GM13976 (cell line): Measurements from ENCODE around the gene TREML2.

ENCODE experiments used
- DNase-seq: peaks from one replicate; pipeline ENCODE4 v3.0.0; 2012; ENCODE audit warnings: low spot score
- in situ Hi-C: fragments of 300-500 bp; cut with MboI; formaldehyde crosslinking; loops from one replicate; pipeline ENCODE4 v1.12.0; 2022; ENCODE audit warnings: low sequenced_read_pairs, mixed read lengths, inconsistent platforms; ENCODE audit not compliant: unreplicated experiment
- TF ChIP-seq, protein P1 (sequence below): IDR thresholded peaks from 2 replicates; pipeline ENCODE4 v1.5.1; 2012; ENCODE audit warnings: borderline replicate concordance, mild to moderate bottlenecking; ENCODE audit not compliant: insufficient read depth; ENCODE audit errors: extremely low read depth, missing control alignments, control extremely low read depth

The TREML2 gene

DNA sequence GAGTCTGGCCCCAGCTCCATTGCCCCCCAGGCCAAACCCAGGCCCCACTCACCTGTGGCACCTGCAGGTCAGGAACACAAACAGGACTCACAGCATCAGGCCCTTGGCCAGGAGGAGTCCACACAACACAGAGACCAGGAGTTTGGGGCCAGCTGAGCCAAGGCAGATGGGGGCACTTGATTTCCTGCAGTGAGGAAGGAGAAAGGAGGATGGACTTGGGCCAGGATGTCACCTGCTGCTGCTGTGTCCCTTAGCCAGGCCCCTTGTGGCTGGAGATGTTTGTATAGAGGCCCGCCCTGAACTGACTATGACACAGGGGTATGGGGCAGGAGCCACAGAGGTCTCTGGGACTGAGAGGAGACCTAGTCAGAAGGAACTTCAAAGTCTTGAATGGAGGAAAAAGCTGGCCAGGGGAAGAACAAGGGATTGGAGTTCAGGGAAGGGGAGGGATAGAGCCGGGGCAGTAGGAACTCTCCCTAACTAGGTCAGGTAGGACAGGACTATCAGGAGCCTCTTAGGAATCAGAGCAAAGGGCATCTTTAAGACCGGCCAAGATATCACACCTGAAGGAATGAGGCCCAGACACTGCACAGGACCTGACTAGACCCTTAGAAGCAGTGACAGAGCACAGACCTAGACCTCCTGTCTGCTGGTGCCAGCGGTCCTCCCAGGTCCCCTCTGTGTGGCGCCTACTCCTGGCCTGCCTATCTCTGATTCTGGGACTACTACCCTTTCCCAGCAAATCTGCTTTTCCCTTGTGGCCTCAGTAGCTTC, 8.8 kb upstream of the TREML2 start:
- DNase-seq: no peak
- TF ChIP-seq, protein P1, sequence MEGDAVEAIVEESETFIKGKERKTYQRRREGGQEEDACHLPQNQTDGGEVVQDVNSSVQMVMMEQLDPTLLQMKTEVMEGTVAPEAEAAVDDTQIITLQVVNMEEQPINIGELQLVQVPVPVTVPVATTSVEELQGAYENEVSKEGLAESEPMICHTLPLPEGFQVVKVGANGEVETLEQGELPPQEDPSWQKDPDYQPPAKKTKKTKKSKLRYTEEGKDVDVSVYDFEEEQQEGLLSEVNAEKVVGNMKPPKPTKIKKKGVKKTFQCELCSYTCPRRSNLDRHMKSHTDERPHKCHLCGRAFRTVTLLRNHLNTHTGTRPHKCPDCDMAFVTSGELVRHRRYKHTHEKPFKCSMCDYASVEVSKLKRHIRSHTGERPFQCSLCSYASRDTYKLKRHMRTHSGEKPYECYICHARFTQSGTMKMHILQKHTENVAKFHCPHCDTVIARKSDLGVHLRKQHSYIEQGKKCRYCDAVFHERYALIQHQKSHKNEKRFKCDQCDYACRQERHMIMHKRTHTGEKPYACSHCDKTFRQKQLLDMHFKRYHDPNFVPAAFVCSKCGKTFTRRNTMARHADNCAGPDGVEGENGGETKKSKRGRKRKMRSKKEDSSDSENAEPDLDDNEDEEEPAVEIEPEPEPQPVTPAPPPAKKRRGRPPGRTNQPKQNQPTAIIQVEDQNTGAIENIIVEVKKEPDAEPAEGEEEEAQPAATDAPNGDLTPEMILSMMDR: no peak
- in situ Hi-C loops: no loop called here

DNA sequence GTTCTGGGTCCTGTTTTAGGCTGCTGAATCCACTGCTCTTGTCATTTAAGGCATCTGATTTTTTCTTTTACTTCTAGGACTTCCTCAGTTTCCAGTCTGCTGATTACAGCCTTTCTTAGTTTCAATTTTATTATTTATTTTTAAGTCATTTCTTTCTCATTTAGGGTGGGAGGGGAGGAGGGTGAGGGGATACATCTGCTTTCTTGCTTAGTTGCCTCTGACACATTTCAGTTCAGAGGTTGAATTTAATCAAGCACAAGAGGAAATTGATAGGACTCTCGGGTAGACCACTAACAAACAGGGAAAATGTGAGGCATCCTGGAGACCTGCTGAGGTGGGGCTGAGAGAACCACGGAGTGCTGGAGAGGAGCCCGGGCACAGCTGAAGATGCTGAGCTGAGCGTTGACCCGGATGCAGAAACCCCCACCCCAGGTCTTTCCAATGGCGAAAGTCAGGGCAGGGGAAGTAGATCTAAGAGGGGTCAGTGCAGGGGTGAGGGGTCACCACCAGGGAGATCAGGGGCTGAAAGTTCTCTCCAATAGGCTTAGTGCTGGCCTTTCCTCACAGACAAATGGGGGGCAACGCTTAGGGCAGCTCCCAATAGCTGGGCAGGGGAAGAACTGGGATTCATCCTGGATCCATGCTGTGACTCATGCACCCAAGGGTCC, 7.6 kb upstream of the TREML2 start:
- TF ChIP-seq, protein P1: no peak
- no peak for DNase-seq
- in situ Hi-C loops: no loop called here

DNA sequence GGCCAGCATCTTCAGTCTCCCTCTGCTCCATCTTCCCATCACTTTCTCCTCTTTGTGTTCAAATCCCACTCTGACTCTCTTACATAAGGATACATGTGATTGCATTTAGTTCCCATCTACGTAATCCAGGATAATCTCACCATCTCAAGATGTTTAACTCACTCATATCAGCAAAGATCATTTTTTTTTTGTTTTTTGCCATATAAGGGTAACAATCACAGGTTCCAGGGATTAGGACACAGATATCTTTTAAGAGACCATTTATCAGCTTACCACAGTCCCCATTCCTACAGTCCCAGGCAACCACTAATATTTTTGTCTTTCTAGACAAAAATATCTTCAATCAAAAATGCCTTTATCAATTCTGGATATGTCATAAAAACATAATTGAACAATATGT, 3.2 kb upstream of the TREML2 start:
- DNase-seq: no peak
- TF ChIP-seq, protein P1: no peak
- in situ Hi-C loops: no loop called here

DNA sequence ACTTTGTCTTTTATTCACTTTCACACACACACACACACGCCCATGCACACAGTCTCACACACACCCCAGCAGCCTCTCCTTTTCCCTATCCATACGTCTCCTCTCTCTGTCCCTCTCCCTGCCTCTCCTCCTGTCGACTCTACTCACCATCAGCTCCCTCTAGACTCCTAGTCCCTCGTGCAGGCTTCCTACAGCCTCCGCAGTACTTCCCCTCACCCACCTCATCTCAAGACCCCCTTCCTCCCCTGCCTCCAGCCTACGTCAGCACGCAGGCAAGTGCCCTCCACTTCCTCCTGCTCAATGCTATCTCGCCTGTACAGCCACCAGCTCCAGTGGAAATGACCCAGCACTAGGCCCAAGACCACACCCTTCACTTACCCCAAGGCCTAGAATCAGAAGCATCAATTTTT, 820 bp upstream of the TREML2 start:
- no peak for DNase-seq
- in situ Hi-C loops: no loop called here
- TF ChIP-seq, protein P1: no peak

DNA sequence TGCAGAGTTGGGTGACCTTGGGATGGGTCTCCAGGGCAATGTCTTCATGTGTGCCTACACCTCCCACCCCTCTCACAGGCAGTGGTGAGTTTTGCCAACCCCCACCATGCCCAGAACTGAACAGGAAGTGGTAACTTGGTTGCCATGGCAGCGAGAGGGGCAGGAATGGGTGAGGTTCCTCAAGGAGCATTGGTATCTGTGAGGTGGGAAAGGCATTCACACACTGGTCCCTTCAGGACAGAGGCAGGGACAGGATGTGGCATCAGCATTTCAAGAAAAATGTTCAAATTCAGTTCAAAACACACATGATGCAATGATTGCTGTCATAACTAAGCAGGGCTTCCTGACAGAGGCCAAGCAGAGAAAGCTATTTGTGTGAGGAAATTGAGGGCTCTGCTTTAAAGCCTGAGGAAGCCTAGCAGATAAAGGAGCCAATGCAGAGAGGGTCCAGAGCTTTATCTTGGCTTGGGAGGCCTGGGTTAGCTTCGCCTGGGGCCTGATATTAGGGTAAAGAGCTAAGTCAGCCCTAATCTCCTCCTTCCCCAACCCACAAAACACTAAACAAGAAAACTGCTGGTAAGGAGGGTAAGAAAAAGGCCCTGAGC, 551 bp downstream of the TREML2 start:
- in situ Hi-C loops: no loop called here
- DNase-seq: no peak

DNA sequence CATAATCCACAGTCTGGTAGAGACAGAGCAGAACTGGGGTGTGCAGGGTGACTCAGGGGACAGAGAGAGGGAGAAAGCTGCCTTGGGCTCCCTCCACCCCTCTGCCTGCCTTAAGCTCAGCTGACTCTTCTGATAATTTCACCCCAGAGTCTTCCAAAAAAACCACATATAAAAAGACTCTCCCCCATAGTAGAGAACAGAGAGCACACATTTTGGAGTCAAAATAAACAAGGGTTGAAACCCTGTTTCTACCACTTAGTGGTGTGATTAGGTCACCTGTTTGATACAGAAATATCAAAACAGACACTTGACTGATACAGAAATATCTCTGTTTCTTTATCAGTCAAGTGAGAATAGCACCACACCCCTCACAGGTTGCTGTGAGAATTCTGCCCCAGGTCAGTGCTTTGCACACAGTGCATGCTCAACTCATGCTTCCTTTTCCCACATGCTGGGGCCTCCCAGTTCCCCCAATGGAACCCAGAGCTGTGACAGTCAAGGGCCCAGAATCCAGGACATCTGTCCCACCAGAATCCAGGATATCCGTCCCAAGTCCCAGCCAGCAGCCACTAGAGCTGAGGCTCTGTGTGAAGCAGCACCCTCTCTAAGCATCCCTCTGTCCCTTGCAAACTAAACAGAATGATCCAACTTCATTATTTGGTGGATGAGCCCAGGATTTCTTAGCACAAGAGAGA, 1.2 kb downstream of the TREML2 start:
- TF ChIP-seq, protein P1: no peak
- in situ Hi-C loops: no loop called here
- DNase-seq: peak; percentile 60

More for the DNA sequence above, 551 bp downstream of the TREML2 start:
- TF ChIP-seq, protein P1: no peak
